NCI-H2107 treated with DMSO at 0.1 percent for 48 hours (cell line): ENCODE data around the gene CAMSAP3.

Experiments
- DNase-seq: peaks from one replicate; lab custom pipeline; 2025; ENCODE audit not compliant: unreplicated experiment; lab: John Stamatoyannopoulos, UW

Gene CAMSAP3

GRCh38 chr19:7611541-7612279 is 16.0 kb downstream of the CAMSAP3 start:
- DNase-seq, result no peak

- no peak for DNase-seq
Measured at GRCh38 chr19:7612282-7613274, 16.9 kb downstream of the CAMSAP3 start.

DNA sequence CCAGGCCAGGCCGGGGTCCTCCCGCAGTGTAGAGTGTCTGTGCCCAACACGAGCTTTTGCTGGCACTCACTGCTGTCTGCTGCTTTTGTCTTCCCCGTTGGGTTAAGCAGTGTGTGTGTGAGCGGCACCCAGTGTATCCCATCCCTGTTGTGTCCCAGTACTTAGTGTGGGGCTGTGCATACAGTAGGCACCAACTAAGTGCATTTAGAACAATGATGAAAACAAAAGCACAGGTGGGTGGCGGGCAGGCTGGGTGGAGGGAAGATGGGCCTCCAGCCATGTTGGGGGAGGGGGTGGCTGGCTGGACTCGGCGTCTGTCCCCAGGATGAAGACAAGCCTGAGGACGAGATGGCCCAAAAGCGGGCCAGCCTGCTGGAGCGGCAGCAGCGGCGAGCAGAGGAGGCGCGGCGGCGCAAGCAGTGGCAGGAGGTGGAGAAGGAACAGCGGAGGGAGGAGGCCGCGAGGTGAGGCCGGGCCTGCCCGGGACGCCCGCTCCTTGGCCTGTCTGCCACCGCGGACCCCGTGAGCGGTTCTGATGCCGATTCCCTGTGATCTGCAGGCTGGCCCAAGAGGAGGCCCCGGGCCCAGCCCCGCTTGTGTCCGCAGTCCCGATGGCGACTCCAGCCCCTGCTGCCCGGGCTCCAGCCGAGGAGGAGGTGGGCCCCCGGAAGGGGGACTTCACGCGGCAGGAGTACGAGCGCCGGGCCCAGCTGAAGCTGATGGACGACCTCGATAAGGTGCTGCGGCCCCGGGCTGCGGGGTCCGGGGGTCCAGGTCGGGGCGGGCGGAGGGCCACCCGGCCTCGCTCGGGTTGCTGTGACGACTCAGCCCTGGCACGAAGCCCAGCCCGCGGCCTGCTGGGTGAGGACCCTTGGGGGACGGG is 19.4 kb downstream of the CAMSAP3 start:
- DNase-seq, result no peak

GRCh38 chr19:7617172-7617571 is 21.5 kb downstream of the CAMSAP3 start:
- no peak for DNase-seq

- no peak for DNase-seq
Measured at GRCh38 chr19:7617735-7618134, 22.1 kb downstream of the CAMSAP3 start.

DNA sequence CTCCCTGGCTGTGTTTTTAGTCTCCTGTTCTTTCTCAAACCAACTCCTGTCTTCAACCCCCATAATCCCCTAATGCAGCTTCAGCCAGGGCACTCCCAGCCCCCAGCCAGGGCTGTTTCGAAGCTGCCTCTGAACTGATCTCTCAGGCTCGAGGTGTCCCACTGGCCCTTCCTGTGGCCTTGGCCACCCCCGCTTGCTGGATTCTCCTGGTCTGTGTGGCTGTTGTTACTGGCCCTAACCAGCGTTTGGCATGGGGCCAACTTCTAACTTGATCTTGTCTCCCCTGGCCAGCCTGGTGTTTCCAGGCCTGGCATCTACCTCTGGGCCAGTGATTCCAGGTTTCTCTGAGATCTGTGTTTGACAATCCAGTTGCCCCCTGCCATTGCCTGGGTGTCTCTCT is 22.7 kb downstream of the CAMSAP3 start:
- no peak for DNase-seq

DNA sequence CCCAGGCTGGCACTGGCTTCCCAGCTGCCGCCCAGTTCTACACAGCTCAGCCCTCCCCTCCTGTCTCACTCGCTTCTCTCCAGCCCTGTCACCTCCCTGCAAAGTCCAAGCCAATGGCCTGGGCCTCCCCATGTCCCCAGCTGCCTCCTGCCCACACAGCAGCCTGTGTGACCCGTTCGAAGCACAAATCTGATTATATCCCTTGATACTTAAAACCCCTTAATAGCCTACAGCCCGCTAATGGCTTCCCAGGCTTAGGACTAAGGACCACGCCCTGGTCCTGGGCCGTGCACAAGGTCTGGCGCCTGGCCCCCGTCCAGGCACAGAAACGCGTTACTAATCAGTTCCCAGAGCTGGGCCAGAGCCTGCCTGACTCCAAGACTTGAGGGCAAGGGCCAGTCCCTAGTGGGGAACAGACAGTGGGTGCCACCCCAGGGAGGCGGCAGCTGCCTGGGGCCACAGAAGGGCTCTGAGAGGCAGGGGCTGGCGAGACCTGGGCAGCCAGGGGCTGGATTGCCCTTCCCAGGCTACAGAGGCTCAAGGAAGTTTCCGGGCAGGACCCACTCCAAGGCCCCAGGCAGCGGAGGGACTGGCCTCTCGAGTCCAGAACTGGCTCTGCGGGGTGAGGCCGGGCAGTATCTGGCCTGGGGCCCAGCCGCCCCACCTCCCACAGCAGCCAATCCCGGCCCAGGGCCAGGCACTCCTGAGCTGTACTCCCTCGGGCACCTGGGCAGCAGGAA is 23.3 kb downstream of the CAMSAP3 start:
- DNase-seq, result no peak

GRCh38 chr19:7619671-7620441 is 24.2 kb downstream of the CAMSAP3 start:
- DNase-seq, result no peak

GRCh38 chr19:7620442-7621412 is 25.1 kb downstream of the CAMSAP3 start:
- no peak for DNase-seq

- DNase-seq, result no peak
Measured at GRCh38 chr19:7622933-7623685, 27.4 kb downstream of the CAMSAP3 start.

DNA sequence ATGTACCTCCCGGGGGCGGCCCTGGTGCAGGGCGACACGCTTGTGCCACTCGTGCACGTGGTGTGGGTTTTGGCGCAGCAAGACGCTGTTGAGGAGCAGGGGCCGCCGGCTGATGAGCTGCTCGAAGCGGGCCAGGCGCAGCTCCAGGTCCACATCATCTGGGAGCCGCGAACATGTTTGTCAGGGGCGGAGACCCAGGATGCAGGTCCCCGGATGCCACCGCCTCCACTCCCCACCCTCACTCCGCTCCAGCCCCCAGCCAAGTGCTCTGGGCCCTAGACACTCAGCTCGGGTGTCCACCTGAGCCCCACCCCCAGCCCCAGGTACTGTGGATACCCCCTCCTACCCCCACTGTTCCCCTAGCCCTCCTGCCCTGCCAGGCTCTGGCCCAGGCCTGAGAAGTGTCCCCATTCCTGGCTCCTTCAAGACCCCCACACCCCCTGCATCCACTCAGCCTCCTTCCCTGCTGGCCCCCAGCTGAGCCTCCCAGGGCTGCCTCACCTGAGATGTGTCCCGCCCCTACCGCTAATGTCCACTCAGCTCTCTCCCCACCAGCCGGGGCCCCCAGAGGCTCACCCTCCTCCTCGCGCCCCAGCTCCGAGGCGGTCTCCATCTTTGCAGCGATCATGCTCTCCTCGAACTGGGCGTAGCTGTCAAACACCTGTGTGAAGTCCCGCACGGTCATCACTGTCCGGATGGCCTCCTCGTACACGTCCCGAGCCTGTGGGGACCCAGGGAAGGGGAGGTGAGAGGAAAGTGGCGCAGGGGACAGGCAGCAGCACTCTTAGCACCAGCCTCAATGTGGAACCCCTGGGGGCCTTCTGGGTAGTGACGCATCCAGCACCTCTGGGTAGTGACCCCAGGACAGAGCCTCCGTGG is 28.3 kb downstream of the CAMSAP3 start:
- DNase-seq, result no peak

DNA sequence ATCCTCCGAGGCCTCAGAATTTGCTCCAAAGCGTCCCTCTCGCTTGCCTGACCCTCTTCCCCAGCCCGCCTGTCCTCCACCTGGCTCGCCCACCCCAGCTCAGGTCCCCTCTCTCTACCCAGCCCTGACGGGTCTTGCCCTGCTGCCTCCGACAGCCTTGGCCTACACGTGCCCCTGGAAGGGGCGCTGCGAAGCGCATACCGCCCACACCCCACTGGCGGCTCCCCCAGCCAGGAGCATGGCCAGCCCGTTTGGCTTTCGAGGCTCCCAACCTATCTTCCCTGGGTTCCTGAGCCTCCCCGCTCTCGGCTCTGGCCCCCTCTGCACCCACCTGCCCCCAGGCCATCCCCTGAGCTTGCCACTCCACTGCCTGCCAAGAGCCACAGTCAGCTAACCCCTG is 29.1 kb downstream of the CAMSAP3 start:
- DNase-seq, result no peak

GRCh38 chr19:7625763-7626372 is 30.2 kb downstream of the CAMSAP3 start:
- DNase-seq, result no peak

- DNase-seq, result no peak
Measured at GRCh38 chr19:7627166-7627565, 31.5 kb downstream of the CAMSAP3 start.

GRCh38 chr19:7628589-7629311 is 33.1 kb downstream of the CAMSAP3 start:
- no peak for DNase-seq
